Glutamatergic neuron (in vitro differentiated cells): ENCODE data around the gene STON2. TPM values are rescaled to one million over a fixed set of nuclear protein-coding genes. Genes with fewer than 3 reads are reported as not detected.

ENCODE experiments used
- DNase-seq: peaks from one replicate; pipeline ENCODE4 v3.0.0; 2022
- H3K27ac Mint-ChIP-seq: one replicate; pipeline ENCODE4 v1.8.0; 2020; ENCODE audit warnings: mild to moderate bottlenecking, mixed read lengths, inconsistent platforms; ENCODE audit not compliant: unreplicated experiment
- H3K27me3 Mint-ChIP-seq: one replicate; pipeline ENCODE4 v1.8.0; 2020; ENCODE audit warnings: mild to moderate bottlenecking, moderate library complexity, mixed read lengths, inconsistent platforms; ENCODE audit not compliant: unreplicated experiment
- H3K36me3 Mint-ChIP-seq: one replicate; pipeline ENCODE4 v1.8.0; 2020; ENCODE audit warnings: mild to moderate bottlenecking, mixed read lengths, inconsistent platforms; ENCODE audit not compliant: unreplicated experiment
- H3K4me1 Mint-ChIP-seq: one replicate; pipeline ENCODE4 v1.8.0; 2020; ENCODE audit warnings: mild to moderate bottlenecking, low read depth, mixed read lengths, inconsistent platforms; ENCODE audit not compliant: unreplicated experiment
- H3K4me3 Mint-ChIP-seq: one replicate; pipeline ENCODE4 v1.8.0; 2020; ENCODE audit warnings: mild to moderate bottlenecking, mixed read lengths, inconsistent platforms; ENCODE audit not compliant: unreplicated experiment
- H3K9me3 Mint-ChIP-seq: one replicate; pipeline ENCODE4 v1.8.0; 2020; ENCODE audit warnings: mild to moderate bottlenecking, moderate library complexity, mixed read lengths, inconsistent platforms; ENCODE audit not compliant: unreplicated experiment
- total RNA-seq: library from RNA; stranded (reverse); fragmentation: NEBNext Ultra II Directional; extraction: Animal tissue kit (Norgen Biotek cat#: 25700); gene quantifications from one replicate; pipeline ENCODE4 v1.2.1, GENCODE V29; 2021; ENCODE audit not compliant: unreplicated experiment
- TF ChIP-seq, protein P1 (sequence below): fragments of 200-600 bp; sonication (generic); IDR thresholded peaks from one replicate; pipeline ENCODE4 v1.5.0; 2021; ENCODE audit not compliant: partially characterized antibody, unreplicated experiment

Gene STON2
- total RNA-seq, 1 donor from 2014 or later: 278 TPM

DNA sequence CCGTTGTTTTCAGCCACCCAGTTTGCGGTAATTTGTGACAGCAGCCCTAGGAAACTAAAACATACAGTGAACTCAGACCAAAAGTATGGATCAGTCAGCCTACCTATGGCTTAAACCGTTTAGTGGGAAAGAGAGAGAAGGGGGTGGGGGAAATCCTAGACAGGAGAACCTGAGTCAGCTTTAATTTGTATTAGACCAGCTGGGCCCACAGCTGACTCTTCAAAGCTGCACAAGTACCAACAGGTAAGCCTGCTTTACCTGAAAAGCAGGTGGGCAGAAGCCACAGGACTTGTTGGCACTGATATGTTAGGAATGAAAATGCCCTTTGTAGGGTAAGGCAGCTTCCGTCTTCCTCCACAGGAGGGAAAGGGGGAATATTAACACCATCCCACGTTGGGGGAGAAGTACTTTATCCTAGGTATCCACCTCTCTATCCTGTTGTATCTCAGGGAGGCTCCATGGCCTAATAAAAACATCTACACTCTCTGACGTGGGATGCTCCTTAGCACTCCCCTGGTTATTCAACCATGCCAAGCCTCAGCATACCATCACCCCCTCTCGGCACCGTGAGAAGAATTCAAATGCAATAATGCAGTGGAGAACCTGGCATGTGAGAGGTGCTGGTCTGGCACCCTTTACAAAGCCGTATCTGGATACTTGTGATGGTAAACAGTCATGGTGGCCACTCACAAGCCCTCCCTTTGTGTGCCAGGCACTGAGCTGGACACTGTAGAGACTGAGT lies 70.3 kb downstream of the STON2 start:
- DNase-seq: no peak
- no peaks in the 10 kb centered on the region for H3K36me3 Mint-ChIP-seq
- TF ChIP-seq, protein P1, sequence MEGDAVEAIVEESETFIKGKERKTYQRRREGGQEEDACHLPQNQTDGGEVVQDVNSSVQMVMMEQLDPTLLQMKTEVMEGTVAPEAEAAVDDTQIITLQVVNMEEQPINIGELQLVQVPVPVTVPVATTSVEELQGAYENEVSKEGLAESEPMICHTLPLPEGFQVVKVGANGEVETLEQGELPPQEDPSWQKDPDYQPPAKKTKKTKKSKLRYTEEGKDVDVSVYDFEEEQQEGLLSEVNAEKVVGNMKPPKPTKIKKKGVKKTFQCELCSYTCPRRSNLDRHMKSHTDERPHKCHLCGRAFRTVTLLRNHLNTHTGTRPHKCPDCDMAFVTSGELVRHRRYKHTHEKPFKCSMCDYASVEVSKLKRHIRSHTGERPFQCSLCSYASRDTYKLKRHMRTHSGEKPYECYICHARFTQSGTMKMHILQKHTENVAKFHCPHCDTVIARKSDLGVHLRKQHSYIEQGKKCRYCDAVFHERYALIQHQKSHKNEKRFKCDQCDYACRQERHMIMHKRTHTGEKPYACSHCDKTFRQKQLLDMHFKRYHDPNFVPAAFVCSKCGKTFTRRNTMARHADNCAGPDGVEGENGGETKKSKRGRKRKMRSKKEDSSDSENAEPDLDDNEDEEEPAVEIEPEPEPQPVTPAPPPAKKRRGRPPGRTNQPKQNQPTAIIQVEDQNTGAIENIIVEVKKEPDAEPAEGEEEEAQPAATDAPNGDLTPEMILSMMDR: no peak
- no peaks in the 10 kb centered on the region for H3K27me3 Mint-ChIP-seq
- H3K27ac Mint-ChIP-seq: no peak overlapping the region
- H3K4me1 Mint-ChIP-seq: peaks cover 15% of the 10 kb centered on the region
- H3K4me3 Mint-ChIP-seq: no peak overlapping the region
- H3K9me3 Mint-ChIP-seq: peaks cover 9% of the 10 kb centered on the region

DNA sequence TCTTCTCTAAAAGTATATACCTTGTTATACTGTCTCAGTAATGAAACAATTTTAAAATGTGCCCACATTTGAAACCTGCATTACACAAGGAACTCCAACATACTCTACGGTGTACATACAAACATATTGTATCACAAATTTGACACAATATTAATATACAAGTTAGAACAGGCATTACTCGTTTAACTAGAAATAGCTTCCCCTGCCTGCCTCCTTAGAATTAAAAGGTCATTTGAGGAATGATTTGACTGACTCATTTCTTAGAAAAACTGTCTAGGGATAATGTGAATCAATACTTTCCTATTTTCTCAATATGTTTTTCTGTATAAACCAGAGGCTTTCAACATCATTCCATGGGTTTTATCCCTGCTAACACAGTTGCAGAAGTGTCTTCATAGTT lies 73.7 kb downstream of the STON2 start:
- no peak for DNase-seq
- no peak overlapping the region for H3K4me3 Mint-ChIP-seq
- peaks cover 3% of the 10 kb centered on the region for H3K27me3 Mint-ChIP-seq
- no peak overlapping the region for H3K27ac Mint-ChIP-seq
- no peaks in the 10 kb centered on the region for H3K36me3 Mint-ChIP-seq
- peaks cover 38% of the 10 kb centered on the region for H3K4me1 Mint-ChIP-seq
- TF ChIP-seq, protein P1: no peak
- H3K9me3 Mint-ChIP-seq: peaks cover 9% of the 10 kb centered on the region

DNA sequence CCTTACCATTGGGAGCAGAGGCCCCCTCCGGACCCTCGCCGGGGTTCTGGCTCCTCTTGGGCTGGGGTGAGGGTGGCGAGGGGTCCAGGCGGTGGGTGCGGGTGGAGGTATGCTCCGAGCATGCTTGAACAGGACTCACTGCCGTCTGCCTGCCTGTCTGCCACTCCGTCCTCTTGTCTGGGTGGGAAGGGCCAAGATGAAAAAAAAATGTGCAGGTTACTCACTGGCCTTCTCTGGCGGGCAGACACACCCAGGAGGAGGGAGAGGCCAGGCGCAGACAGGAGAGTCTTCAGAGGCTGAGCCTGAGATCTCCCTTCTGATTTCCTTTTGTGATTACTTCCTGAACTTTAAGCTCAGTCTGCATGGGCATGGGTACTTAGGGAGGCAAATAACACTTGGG lies 76.1 kb downstream of the STON2 start:
- H3K27me3 Mint-ChIP-seq: peaks cover 6% of the 10 kb centered on the region
- peak; percentile 32 for DNase-seq
- H3K4me3 Mint-ChIP-seq: peak overlapping the region; percentile 63
- TF ChIP-seq, protein P1: no peak
- peaks cover 6% of the 10 kb centered on the region for H3K9me3 Mint-ChIP-seq
- peak overlapping the region; percentile 78 for H3K27ac Mint-ChIP-seq
- peaks cover 46% of the 10 kb centered on the region for H3K4me1 Mint-ChIP-seq
- H3K36me3 Mint-ChIP-seq: peaks cover 10% of the 10 kb centered on the region

DNA sequence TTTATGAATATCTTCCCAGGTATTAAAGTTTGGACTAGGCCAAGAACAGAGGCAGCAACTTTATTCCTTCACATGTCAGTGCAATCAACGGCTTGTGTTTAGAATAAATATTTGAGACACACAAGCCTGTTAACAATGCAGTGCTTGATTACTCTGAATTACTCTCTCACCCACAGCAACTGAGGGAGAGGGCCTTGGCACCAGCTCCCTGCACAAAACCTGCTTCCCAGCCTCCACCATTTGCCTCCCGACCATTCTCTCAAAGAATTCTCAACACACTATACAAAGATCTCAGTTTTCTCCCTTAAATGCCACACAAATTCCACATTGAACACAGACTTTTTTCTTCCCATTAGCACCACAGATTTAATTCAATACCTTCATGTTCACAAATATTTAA lies 77.0 kb downstream of the STON2 start:
- H3K4me3 Mint-ChIP-seq: peak overlapping the region; percentile 63
- peak overlapping the region; percentile 16 for H3K27ac Mint-ChIP-seq
- peaks cover 44% of the 10 kb centered on the region for H3K4me1 Mint-ChIP-seq
- DNase-seq: no peak
- peaks cover 10% of the 10 kb centered on the region for H3K36me3 Mint-ChIP-seq
- peaks cover 9% of the 10 kb centered on the region for H3K27me3 Mint-ChIP-seq
- peaks cover 3% of the 10 kb centered on the region for H3K9me3 Mint-ChIP-seq
- TF ChIP-seq, protein P1: no peak

DNA sequence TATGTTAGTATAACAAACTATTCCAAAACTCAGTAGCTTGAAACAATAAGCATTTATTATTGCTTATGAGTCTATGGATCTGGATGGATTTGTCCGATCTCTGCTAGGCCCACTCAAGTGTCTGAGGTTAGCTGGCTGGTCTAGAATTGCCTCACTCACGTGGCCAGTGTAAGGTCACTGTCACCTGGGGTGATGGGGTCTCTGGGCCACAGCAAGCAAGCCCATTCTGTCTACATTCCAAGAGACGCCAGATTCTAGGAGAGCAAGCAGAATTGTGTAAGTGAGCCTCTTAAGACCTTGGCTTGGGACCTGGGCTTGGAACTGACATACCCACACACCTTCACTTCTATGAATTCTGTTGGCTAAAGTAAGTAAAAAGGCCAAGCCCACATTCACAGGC lies 80.2 kb downstream of the STON2 start:
- TF ChIP-seq, protein P1: no peak
- peaks cover 11% of the 10 kb centered on the region for H3K27me3 Mint-ChIP-seq
- peaks cover 3% of the 10 kb centered on the region for H3K9me3 Mint-ChIP-seq
- peak overlapping the region; percentile 56 for H3K4me3 Mint-ChIP-seq
- H3K4me1 Mint-ChIP-seq: peaks cover 47% of the 10 kb centered on the region
- no peak for DNase-seq
- H3K36me3 Mint-ChIP-seq: peaks cover 10% of the 10 kb centered on the region
- H3K27ac Mint-ChIP-seq: peak overlapping the region; percentile 86
